Measurements from ENCODE around the gene RNF111.
"Not testable (repeated sequence)": the region's sequence is repeated elsewhere in the genome, so short reads cannot be mapped to it uniquely, and the experiment has no call there.

Gene RNF111

DNA sequence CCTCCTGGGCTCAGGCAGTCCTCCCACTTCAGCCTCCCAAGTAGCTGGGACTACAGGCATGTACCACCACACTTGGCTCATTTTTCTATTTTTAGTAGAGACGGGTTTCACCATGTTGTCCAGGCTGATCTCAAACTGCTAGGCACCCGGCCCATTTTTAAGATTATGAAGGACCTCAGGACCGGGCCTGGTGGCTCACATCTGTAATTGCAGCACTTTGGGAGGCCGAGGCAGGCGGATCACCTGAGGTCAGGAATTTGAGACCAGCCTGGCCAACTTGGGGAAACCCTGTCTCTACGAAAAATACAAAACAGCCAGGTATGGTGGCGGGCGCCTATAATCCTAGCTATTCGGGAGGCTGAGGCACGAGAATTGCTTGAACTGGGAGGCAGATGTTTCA lies 12.8 kb downstream of the RNF111 start:
- DNase-seq (ENCODE audit: low spot score): not testable (repeated sequence)

DNA sequence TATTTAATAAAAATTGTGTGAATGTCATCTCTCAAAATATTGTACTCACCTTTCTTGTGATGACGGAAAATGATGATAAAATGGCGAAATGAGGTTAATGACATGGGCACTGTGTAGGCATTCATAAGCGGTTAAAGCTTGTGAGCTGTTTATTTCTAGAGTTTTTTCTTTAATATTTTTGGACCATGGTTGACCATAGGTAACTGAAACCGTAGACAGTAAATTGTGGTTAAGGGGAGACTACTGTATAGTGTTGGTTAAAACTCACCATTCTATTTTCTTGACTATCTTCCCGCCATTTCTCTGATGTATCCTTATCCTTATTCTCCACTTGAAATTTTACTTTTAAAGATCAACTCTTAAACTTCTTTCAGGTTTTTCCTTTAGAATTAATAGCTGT lies 14.5 kb downstream of the RNF111 start:
- no peak for DNase-seq (ENCODE audit: low spot score)

DNA sequence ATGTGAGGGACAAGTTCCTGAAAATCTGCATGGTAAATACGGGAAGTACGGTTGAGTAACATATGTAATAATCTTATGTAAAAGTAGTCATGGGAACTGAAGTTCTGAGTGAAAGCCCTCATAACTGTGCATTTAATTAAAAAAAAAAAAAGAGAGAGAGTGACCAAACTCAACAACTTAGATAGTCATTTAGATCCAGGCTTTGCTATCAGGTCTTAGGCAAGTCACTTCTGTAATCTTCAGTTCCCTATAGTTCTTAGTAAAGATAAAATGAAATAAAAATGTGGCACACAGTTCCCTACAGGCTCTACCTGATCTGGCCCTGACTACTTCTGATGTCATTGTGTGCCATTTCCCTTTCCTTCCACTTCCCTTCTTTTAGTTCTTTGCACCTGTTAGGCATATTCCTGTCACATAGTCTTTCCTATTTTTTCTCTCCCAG lies 15.0 kb downstream of the RNF111 start:
- DNase-seq (ENCODE audit: low spot score): no peak

DNA sequence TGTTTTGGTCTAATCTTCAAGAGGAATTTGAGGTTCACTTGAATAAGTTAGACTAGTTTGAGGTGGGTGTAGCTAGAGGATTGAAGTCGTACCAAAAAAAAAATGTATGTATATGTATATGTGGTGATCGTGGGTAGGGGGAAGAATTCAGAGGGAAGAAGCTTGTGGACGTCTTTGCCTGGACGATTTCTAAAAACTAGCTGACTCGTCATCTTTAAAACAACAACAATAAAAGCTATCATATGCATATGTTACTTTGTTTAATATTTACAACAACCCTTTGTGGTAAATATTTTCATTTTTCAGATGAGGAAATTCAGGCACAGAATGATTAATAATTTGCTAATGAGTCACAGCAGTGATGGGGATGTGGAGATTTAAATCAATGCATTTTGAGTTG lies 18.1 kb downstream of the RNF111 start:
- no peak for DNase-seq (ENCODE audit: low spot score)

DNA sequence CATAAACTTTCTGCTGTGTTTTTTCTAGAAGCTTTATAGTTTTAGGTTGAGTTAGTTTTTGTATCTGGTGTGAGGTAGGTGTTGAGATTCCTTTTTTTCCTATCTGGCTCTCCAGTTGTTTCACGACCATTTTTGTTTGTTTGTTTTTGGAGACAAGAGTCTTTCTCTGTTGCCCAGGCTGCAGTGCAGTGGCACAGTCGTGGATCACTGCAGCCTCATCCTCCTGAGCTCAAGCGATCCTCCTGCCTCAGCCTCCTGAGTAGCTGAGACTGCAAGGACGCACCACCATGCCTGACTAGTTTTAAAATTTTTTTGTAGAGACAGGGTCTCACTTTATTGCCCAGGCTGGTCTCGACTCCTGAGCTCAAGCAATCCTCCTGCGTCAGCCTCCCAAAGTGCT lies 20.6 kb downstream of the RNF111 start:
- no peak for DNase-seq (ENCODE audit: low spot score)

DNA sequence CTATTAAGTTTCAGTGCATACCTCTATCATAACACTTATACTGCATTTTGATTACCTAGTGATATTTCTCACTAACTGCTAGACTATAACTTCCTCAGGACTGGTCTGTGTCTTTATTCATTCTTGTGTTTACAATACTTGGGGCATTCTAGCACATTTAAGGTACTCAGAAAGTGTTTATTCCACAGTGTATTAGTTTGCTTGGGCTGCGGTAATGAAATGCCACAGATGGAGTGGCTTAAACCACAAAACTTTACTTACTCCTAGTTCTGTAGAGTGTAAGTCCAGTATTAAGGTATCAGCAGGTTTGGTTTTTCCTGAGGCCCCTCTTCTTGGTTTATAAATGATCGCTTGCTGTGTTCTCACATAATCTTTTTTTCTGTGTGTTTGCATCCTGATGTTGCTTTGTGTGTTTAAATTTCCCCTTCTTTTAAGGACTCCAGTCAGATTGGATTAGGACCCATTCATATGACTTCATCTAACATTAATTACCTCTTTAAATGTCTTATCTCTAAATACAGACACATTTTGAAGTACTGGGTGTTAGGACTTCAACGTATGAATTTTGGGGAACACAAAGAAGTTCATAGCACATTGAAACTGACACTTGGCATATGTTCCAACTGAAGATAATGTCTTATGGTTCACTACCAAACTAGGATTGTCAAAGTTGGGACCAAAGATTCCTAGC lies 23.9 kb downstream of the RNF111 start:
- no peak for DNase-seq (ENCODE audit: low spot score)

DNA sequence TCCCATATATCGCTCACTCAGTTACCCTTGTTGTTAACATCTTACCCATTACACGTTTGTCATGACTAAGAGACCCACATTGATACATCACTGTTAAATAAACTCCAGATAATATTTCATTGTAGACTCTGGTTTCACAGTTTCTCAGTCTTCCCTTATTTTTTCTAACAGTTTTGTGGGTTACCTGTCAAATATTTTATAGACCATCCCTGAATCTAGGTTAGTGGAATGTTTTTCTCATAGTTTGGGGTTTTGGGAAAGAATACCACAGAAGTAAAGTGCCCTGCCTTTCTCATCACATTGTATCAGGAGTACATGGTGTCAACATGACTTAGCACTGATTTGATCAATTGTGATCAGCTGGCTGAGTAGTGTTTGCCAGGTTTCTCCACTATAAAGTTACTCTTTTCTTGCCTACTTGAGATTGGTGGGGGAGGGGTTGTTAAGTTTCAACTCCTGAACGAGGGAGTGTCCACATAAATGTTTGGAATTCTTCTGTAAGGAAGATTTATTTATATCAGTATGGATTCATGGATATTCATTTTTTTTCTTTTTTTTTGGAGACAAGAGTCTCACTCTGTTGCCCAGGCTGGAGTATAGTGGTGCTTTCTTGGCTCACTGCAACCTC lies 25.9 kb downstream of the RNF111 start:
- DNase-seq (ENCODE audit: low spot score): no peak

DNA sequence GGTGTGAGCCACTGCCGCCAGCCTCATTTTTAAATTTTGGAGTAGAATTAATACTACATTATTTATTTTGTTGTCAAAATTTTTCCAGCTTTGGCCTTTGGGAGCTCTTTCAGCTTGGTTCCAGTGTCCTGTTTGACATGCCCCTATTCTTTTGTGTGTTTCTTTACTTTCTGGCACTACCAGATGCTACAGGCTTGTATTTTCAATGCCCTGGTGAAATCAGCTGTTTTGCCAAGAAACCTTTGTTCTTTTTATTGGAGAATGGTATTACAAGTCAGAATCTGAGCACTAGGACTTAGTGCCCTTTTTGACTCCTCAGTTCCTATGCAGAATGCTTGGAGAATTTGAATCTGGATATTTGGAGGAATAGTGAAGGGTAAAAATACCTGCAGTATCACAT lies 26.6 kb downstream of the RNF111 start:
- DNase-seq (ENCODE audit: low spot score): no peak

DNA sequence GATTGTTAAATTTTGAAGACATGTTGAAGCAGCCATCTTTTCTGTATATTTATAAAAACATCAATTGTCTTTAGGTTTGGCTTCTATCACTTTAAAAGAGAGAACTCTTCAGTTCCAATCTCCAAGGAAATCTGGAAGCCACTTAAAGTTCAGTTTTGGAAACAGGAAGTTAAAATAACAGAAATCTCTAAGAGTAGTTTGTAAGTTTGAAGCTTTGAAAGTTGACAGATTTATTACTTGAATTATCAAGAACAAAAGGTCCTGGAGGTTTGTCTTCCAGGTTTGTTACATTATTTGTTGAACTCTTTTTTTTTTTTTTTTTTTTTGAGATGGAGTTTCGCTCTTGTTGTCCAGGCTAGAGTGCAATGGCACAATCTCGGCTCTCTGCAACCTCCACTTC lies 30.0 kb downstream of the RNF111 start:
- no peak for DNase-seq (ENCODE audit: low spot score)

DNA sequence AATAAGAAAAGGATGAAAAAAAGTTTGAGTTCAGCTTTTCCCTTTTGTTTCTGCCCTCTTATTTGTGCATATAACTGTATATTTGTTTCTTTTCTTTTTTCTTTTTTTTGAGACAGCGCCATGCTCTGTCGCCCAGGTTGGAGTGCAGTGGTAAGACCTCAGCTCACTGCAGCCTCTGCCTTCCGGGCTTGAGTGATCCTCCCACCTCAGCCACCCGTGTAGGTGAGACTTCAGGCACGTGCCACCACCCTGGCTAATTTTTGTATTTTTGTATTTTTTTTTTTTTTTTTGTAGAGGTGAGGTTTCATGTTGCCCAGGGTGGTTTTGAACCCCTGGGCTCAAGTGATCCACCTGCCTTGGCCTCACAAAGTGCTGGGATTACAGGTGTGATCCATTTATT lies 31.4 kb downstream of the RNF111 start:
- no peak for DNase-seq (ENCODE audit: low spot score)

DNA sequence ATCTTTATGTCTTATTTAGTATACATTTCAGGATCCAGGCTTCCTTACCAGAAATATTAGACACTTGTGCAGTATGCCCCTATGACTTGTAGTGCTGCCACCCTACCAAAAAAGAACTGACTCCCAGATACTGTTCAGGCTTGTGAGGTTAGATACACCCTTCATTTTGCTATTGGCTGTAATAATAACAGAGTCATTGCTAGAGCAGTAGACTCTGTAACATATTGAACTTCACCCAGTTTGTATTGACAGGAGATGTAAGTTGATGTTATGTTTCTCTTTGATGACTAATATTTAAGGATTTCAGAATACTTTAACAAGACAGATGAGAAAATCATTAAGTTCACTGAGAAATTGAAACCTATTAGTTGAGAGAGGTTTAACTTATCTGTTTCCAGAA lies 32.9 kb downstream of the RNF111 start:
- no peak for DNase-seq (ENCODE audit: low spot score)

DNA sequence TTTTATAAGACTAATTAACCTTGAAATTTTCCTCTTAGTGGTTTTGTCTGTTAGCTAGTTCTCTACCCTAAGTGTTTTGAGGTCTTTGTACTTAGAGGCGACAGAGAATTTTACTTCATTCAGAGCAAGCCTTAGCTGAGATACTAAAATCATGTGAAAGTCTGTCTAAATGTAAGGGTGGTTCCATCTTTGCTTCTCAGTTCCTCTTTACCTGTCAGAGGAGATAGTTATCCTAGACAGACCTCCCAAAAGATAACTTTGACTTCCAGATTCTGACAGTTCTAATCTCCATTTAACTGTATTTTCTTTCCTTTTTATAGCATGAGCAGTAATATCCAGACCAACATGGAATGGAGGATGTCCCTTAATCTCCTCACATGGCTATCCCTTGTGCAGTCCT lies 34.7 kb downstream of the RNF111 start:
- no peak for DNase-seq (ENCODE audit: low spot score)

DNA sequence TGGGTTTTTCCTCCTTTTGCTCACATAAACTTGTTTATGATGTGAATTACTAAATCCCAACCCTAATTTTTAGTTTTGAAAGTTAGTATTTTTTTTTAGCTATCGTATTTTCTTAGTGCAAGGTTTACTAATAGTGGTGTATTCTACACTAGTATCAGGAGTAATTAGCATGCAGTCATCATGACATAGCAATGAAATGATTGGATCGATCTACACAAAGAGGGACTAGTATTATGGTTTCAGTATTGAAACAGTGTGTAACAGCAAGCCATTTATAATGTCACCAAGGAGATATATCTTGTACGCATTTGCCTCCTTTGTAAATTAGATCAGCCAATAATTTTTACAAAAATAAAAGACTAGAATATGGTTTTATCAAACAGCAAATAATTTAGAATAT lies 38.7 kb downstream of the RNF111 start:
- DNase-seq (ENCODE audit: low spot score): no peak

DNA sequence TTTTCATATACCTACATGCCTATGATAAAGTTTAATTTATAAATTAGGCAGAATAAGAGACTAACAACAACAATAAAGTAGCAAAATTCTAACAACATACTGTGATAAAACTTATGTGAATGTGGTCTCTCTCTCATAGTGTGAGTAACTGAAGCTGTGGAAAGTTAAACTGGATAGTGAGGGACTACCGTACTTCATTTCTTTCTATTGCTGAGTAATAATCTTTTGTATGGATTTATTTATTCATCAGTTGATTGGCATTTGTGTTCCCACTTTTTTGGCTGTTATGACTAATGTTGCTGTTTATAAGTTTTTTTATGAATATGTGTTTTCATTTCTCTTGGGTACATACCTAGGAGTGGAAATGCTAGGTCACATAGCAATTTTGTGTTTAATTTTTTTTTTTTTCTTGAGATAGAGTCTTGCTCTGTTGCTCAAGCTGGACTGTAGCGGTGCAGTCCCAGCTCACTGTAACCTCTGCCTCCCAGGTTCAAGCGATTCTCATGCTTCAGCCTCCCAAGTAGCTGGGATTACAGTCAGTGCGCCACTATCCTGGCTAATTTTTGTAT lies 41.0 kb downstream of the RNF111 start:
- no peak for DNase-seq (ENCODE audit: low spot score)

DNA sequence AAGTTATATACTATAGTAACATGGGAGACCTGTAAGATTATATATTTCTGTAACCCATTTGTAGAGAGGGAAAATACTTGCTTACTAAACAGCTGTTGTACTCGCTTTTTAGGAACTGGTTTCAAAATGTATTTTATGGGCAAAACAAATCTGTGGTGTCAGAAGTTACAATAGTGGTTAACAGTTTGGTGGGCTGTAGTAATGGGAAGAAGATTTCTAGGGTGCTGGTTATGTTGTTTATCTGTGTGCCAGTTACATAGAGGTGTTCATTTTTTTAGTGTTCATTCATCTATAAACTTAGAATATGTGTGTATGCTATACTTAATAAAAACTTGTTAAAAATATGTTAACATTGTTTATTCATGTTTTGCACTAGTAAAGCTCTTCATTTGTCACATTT lies 42.1 kb downstream of the RNF111 start:
- no peak for DNase-seq (ENCODE audit: low spot score)

DNA sequence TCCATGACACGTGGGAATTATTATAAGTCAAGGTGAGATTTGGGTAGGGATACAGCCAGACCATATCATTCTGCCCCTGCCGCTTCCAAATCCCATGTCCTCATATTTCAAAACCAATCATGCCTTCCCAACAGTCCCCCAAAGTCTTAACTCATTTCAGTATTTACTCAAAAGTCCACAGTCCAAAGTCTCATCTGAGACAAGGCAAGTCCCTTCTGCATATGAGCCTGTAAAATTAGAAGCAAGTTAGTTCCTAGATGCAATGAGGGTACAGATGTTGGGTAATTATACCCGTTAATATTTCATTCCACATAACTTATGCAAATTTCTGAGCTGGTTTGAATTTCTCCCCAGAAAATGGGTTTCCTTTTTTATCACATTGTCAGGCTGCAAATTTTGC lies 47.7 kb downstream of the RNF111 start:
- no peak for DNase-seq (ENCODE audit: low spot score)

DNA sequence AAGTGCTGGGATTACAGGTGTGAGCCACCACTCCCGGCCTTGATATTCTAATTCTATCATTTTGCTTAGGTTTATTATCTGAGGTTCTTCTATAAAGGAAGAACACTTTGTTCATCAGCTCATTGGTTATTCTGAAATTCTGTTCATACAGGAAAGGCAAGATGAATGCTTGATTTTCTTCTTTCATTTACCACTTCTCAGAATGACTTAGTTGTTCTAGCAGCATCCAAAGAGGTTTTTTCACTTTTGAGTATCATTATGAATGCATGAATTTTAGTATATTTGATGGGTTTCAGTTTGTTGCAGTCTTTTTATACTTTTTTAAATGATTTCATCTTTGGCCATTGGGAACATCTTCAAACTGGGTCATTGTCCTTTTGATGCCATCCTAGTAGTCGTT lies 51.8 kb downstream of the RNF111 start:
- no peak for DNase-seq (ENCODE audit: low spot score)

DNA sequence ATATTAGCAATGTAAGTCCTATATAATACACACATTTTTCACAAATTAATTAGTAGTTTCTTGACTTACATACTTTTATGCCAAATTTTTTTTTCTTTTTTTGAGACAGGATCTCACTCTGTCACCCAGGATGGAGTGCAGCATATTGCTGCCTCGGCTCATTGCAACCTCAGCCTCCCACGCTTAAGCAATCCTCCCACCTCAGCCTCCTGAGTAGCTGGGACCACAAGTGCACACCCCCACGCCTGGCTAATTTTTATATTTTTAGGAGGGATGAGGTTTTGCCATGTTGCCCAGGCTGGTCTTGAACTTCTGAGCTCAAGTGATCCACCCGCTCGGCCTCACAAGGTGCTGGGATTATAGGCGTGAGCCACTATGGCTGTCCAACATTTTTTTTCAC lies 54.6 kb downstream of the RNF111 start:
- DNase-seq (ENCODE audit: low spot score): no peak

DNA sequence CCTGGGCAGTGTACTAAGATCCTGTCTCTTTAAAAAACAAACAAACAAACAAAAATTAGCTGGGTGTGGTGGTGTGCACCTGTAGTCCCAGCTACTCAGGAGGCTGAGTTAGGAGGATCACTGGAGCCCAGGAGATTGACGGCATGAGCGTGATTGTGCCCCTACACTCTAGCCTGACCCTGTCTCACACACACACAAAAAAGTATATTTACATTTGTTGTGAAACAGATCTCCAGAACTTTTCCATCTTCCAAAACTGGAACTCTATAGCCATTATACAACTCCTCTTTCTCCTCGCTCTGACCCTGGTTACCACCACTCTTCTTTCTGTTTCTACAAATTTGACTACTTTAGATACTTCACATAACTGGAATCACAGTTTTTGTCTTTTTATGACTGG lies 61.4 kb downstream of the RNF111 start:
- no peak for DNase-seq (ENCODE audit: low spot score)

DNA sequence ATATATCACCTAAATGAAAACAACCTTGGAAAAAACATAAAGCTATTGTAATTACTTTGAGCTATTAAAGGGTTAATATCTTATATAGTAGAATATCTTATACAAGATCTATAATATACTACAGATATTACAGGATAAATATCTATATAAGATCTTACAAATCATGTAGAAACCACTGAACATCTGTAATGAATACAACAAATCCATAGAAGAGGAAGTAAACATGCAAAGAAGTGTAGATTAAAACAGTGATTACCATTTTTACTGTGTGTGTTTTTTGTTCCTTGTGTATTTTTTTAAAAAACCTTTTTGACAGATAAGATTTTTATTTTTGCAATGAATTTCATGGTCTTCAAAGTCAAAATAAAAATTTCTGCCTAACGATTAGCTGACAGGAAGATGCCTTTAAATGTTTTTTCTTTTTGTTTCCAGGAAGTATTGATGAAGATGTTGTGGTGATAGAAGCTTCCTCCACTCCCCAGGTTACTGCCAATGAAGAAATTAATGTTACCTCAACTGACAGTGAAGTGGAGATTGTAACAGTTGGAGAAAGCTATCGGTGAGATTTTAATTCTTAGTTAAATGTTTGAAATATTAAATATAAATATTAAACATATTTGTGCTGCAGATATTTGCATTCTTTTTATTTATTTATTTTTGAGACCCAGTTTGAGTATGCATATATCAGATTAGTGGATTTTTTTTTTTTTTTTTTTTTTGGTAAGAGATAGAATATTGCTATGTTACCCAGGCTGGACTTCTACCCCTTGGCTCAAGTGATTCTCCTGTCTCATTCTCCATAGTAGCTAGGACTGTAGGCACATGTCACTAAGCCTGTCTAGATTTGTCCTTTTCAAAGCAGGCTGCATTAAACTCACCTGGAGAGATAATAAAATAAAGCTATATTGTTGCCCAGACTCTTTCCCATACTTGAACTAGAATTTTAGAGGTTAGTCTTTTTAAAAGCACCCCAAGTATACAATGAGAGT lies 64.7 kb downstream of the RNF111 start:
- DNase-seq (ENCODE audit: low spot score): no peak

DNA sequence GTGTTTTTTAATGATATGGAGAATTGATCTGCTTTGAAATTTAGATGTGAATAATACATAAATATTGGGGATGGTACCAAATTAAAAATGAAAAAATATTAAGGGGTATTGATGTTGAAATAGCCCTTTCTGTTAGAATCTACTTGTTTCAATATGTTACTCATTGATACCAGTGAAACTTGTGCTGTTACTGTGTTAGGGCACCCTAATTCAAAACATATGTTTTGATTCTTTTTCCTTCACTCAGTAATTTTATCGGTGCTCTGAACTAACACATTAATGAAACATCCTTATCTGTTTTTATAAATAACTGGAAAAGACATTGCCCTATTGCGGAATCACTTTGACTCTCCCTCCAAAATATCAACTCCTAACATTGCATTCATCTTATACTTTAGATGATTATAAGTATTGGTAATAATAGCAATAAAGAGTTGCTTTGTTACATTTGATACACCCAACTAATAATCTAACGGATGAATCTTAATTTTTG lies 65.5 kb downstream of the RNF111 start:
- DNase-seq (ENCODE audit: low spot score): no peak

DNA sequence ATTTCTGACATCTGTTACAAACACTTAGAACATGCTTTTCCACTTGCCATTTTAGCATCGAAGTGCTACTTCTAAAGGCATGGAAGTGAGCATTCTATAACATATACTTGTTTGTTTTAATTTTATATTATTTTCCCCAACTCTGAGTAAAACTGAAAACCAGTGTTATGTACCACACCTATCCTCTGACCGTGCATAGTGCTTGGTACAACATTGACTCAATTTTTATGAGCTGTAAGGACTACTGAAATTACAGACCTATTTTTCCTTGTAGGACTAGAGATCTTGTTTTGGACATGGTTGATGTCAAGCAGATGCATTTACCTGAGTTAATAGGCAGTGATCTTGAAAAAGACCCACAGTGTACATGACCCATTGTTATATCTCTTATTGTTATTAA lies 66.0 kb downstream of the RNF111 start:
- no peak for DNase-seq (ENCODE audit: low spot score)
